ENCODE data around the gene GFRA1.

Gene GFRA1

GRCh38 chr10:116141855-116142254 is 131.2 kb downstream of the GFRA1 start:
- Histone ChIP-seq H3K27ac (no peak overlapping the region), H3K4me3 (no peak overlapping the region)

GRCh38 chr10:116141246-116141645 is 131.8 kb downstream of the GFRA1 start:
- no peak overlapping the region for H3K4me3 ChIP-seq
- no peak overlapping the region for H3K27ac ChIP-seq

GRCh38 chr10:116139886-116140285 is 133.1 kb downstream of the GFRA1 start:
- no peak overlapping the region for H3K27ac ChIP-seq
- H3K4me3 ChIP-seq = no peak overlapping the region

- Histone ChIP-seq H3K27ac (no peak overlapping the region), H3K4me3 (no peak overlapping the region)
Measured at GRCh38 chr10:116138897-116139296, 134.1 kb downstream of the GFRA1 start.

- no peak overlapping the region for H3K4me3 ChIP-seq
- no peak overlapping the region for H3K27ac ChIP-seq
Measured at GRCh38 chr10:116136261-116136660, 136.7 kb downstream of the GFRA1 start.

- H3K4me3 ChIP-seq = no peak overlapping the region
Measured at GRCh38 chr10:116134322-116134721, 138.7 kb downstream of the GFRA1 start.

GRCh38 chr10:116133634-116134033 is 139.4 kb downstream of the GFRA1 start:
- Histone ChIP-seq H3K27ac (no peak overlapping the region), H3K4me3 (no peak overlapping the region)

More at GRCh38 chr10:116134322-116134721, 138.7 kb downstream of the GFRA1 start:
- H3K27ac ChIP-seq = no peak overlapping the region

- H3K4me3 ChIP-seq = no peak overlapping the region
- no peak overlapping the region for H3K27ac ChIP-seq
Measured at GRCh38 chr10:116132780-116133399, 140.1 kb downstream of the GFRA1 start.

GRCh38 chr10:116130006-116130405 is 143.0 kb downstream of the GFRA1 start:
- Histone ChIP-seq H3K27ac (no peak overlapping the region), H3K4me3 (no peak overlapping the region)

GRCh38 chr10:116126954-116127695 is 145.9 kb downstream of the GFRA1 start:
- Histone ChIP-seq H3K27ac (no peak overlapping the region), H3K4me3 (no peak overlapping the region)

GRCh38 chr10:116126239-116126638 is 146.8 kb downstream of the GFRA1 start:
- Histone ChIP-seq H3K4me3 (no peak overlapping the region), H3K27ac (no peak overlapping the region)

- no peak overlapping the region for H3K4me3 ChIP-seq
- no peak overlapping the region for H3K27ac ChIP-seq
Measured at GRCh38 chr10:116125180-116125579, 147.8 kb downstream of the GFRA1 start.

- no peak overlapping the region for H3K27ac ChIP-seq
- no peak overlapping the region for H3K4me3 ChIP-seq
Measured at GRCh38 chr10:116124777-116125176, 148.2 kb downstream of the GFRA1 start.

- Histone ChIP-seq H3K27ac (no peak overlapping the region), H3K4me3 (no peak overlapping the region)
Measured at GRCh38 chr10:116122664-116123063, 150.3 kb downstream of the GFRA1 start.

- H3K4me3 ChIP-seq = no peak overlapping the region
- H3K27ac ChIP-seq = no peak overlapping the region
Measured at GRCh38 chr10:116121640-116122525, 151.1 kb downstream of the GFRA1 start.

- no peak overlapping the region for H3K4me3 ChIP-seq
Measured at GRCh38 chr10:116120688-116121455, 152.1 kb downstream of the GFRA1 start.

GRCh38 chr10:116118847-116119246 is 154.2 kb downstream of the GFRA1 start:
- Histone ChIP-seq H3K27ac (no peak overlapping the region), H3K4me3 (no peak overlapping the region)

More at GRCh38 chr10:116120688-116121455, 152.1 kb downstream of the GFRA1 start:
- H3K27ac ChIP-seq = no peak overlapping the region

- Histone ChIP-seq H3K4me3 (no peak overlapping the region), H3K27ac (no peak overlapping the region)
Measured at GRCh38 chr10:116115797-116116196, 157.2 kb downstream of the GFRA1 start.

- H3K27ac ChIP-seq = no peak overlapping the region
- H3K4me3 ChIP-seq = no peak overlapping the region
Measured at GRCh38 chr10:116115036-116115641, 157.9 kb downstream of the GFRA1 start.

All from skin epidermis (tissue), 12 donors.